H1 (cell line): ENCODE data around the gene CTAGE1.

Experiments used
- KDM1A ChIP-seq: fragments of 200-600, 300-600 bp; sonication (generic); IDR thresholded peaks from 2 replicates; pipeline ENCODE4 v1.7.1; 2016; ENCODE audit warnings: mild to moderate bottlenecking, low read length, borderline replicate concordance
- NRF1 ChIP-seq: IDR thresholded peaks from 2 replicates; pipeline ENCODE4 v1.6.1; 2011; ENCODE audit warnings: mild to moderate bottlenecking, low read depth, low read length, improper control_type of control experiment
- TF ChIP-seq, protein P1 (sequence below), 3 experiments: IDR thresholded peaks; 1 replicate in 2 of 3; 2 replicates in 1 of 3; pipeline versions ENCODE4 v1.5.1 to v1.6.1; 2011; ENCODE audit warnings: low read length in 3 of 3, mild to moderate bottlenecking in 3 of 3, inconsistent platforms in 2 of 3, low read depth in 1 of 3, moderate library complexity in 1 of 3; ENCODE audit not compliant: insufficient read depth in 1 of 3; ENCODE audit errors: control extremely low read depth in 1 of 3
- TF ChIP-seq, protein P2 (sequence below): IDR thresholded peaks from 2 replicates; pipeline ENCODE4 v1.6.1; 2012; ENCODE audit warnings: inconsistent platforms

DNA sequence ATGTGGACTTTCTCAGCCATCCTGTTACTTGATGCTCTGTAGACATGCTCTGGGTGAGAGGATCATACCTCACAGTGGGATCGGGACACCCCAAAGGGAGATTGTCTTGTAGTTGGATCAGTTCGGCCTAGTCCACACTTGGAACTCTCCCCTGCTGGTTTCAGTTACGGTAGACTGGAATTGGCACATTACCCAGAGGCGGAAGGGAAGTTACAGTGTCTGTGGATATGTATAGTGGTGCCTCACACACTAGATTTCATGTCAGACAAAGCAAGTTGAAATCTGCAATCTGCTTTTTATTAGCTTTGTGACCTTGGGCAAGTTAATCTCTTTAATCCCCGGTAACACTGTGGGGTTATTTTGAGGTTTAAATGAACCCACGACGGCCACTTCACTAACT, 16.2 kb upstream of the CTAGE1 start:
- TF ChIP-seq, protein P1, sequence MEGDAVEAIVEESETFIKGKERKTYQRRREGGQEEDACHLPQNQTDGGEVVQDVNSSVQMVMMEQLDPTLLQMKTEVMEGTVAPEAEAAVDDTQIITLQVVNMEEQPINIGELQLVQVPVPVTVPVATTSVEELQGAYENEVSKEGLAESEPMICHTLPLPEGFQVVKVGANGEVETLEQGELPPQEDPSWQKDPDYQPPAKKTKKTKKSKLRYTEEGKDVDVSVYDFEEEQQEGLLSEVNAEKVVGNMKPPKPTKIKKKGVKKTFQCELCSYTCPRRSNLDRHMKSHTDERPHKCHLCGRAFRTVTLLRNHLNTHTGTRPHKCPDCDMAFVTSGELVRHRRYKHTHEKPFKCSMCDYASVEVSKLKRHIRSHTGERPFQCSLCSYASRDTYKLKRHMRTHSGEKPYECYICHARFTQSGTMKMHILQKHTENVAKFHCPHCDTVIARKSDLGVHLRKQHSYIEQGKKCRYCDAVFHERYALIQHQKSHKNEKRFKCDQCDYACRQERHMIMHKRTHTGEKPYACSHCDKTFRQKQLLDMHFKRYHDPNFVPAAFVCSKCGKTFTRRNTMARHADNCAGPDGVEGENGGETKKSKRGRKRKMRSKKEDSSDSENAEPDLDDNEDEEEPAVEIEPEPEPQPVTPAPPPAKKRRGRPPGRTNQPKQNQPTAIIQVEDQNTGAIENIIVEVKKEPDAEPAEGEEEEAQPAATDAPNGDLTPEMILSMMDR (IDR thresholded peaks at IDR 0.05; ENCODE audit: control extremely low read depth in 1 of 3, insufficient read depth in 1 of 3, low read depth in 1 of 3, low read length in 3 of 3), result no peak
- TF ChIP-seq KDM1A (no peak), NRF1 (no peak)
- TF ChIP-seq, protein P2, sequence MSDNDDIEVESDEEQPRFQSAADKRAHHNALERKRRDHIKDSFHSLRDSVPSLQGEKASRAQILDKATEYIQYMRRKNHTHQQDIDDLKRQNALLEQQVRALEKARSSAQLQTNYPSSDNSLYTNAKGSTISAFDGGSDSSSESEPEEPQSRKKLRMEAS, result no peak
